ENCODE data around the gene TRIP10. TPM values are rescaled to one million over a fixed set of nuclear protein-coding genes. Genes with fewer than 3 reads are reported as not detected.

TRIP10 gene
- polyA plus RNA-seq, 1 experiment = 51.5 TPM

- no peaks in the 10 kb centered on the region for H3K27me3 ChIP-seq (ENCODE audit: control insufficient read depth, insufficient read depth, low read length)
- TF ChIP-seq CTCF (IDR thresholded peaks at IDR 0.05; ENCODE audit: insufficient read depth, low read depth, low read length) = no peak
- DNase-seq (ENCODE audit: low read depth) = no peak
- H3K36me3 ChIP-seq (ENCODE audit: control insufficient read depth, insufficient read depth, low read length) = no peaks in the 10 kb centered on the region
- H3K4me3 ChIP-seq (ENCODE audit: low read depth, low read length) = no peak overlapping the region
- ChIA-PET POLR2A (no interaction called here), CTCF (no interaction called here)
These were observed 61.6 kb downstream of the TRIP10 start for GRCh38 chr19:6800991-6801484.

Other genes with a start within 250 kb of the TRIP10 start
- gene TUBB4A, start 237.4 kb upstream of the TRIP10 start, polyA plus RNA-seq (2011; rRNA removed) = not detected in 2 replicates
- gene TNFSF9, start 208.7 kb upstream of the TRIP10 start, polyA plus RNA-seq (2011; rRNA removed) = 0.11 and 0.26 TPM in 2 replicates
- gene CD70, start 148.5 kb upstream of the TRIP10 start, polyA plus RNA-seq (2011; rRNA removed) = not detected in 2 replicates
- gene TNFSF14, start 69.5 kb upstream of the TRIP10 start, polyA plus RNA-seq (2011; rRNA removed) = not detected in 2 replicates
- 10.0 and 14.7 TPM in 2 replicates for gene C3, start 19.0 kb upstream of the TRIP10 start, polyA plus RNA-seq (2011; rRNA removed)
- 56.1 and 71.4 TPM in 2 replicates for gene GPR108, start 2.1 kb upstream of the TRIP10 start, polyA plus RNA-seq (2011; rRNA removed)
- gene SH2D3A, start 27.8 kb downstream of the TRIP10 start, polyA plus RNA-seq (2011; rRNA removed) = 0.07 TPM in 1 of 2 replicates, not detected in the other
- gene VAV1, start 33.0 kb downstream of the TRIP10 start, polyA plus RNA-seq (2011; rRNA removed) = not detected in 2 replicates
- gene ADGRE1, start 147.9 kb downstream of the TRIP10 start, polyA plus RNA-seq (2011; rRNA removed) = not detected in 2 replicates

Measured in BJ (cell line).